ENCODE results near the gene ZWILCH. TPM values are rescaled to one million over a fixed set of nuclear protein-coding genes. Genes with fewer than 3 reads are reported as not detected.
"Not testable (repeated sequence)": the region's sequence is repeated elsewhere in the genome, so short reads cannot be mapped to it uniquely, and the experiment has no call there.

The ZWILCH gene
- total and polyA plus RNA-seq, 5 donors from 2014 or later = 10.3 to 15.7 (median 11.6) TPM

GRCh38 chr15:66588537-66588936 lies 83.4 kb downstream of the ZWILCH start:
- no peak for DNase-seq
- Mint-ChIP-seq H3K36me3 (no peaks in the 10 kb centered on the region), H3K27me3 (peaks cover 18% of the 10 kb centered on the region), H3K4me3 (no peak overlapping the region), H3K9me3 (peaks cover 0 to 2% (median 0%) of the 10 kb centered on the region in 7 donors), H3K4me1 (peaks cover 0 to 4% (median 0%) of the 10 kb centered on the region in 4 donors), H3K27ac (no peak overlapping the region)
- H3K9me3 ChIP-seq (ENCODE audit: control insufficient read depth in 2 of 2, low read length in 2 of 2) = no peaks in the 10 kb centered on the region
- H3K27me3 ChIP-seq (ENCODE audit: control insufficient read depth, insufficient read depth, low read length) = peaks cover 2% of the 10 kb centered on the region
- no peaks in the 10 kb centered on the region for H3K4me1 ChIP-seq (ENCODE audit: control insufficient read depth, insufficient read depth, low read length, poor library complexity, severe bottlenecking)
- H3K36me3 ChIP-seq (ENCODE audit: control insufficient read depth, insufficient read depth, low read length) = no peaks in the 10 kb centered on the region
- ATAC-seq (ENCODE audit: low read depth in 2 of 2) = no peak
- no peak overlapping the region for H3K27ac ChIP-seq (ENCODE audit: insufficient read depth, low read length, poor library complexity, severe bottlenecking)
- H3K4me3 ChIP-seq (ENCODE audit: low read depth, low read length) = no peak overlapping the region

- Mint-ChIP-seq H3K27ac (no peak overlapping the region), H3K4me3 (no peak overlapping the region), H3K36me3 (no peaks in the 10 kb centered on the region), H3K9me3 (peaks cover 0 to 2% (median 0%) of the 10 kb centered on the region in 7 donors), H3K27me3 (peaks cover 18% of the 10 kb centered on the region), H3K4me1 (peaks cover 0 to 4% (median 0%) of the 10 kb centered on the region in 4 donors)
- no peak for DNase-seq
- Histone ChIP-seq H3K36me3 (ENCODE audit: control insufficient read depth, insufficient read depth, low read length) (no peaks in the 10 kb centered on the region), H3K4me1 (ENCODE audit: control insufficient read depth, insufficient read depth, low read length, poor library complexity, severe bottlenecking) (no peaks in the 10 kb centered on the region), H3K27ac (ENCODE audit: insufficient read depth, low read length, poor library complexity, severe bottlenecking) (no peak overlapping the region), H3K9me3 (ENCODE audit: control insufficient read depth in 2 of 2, low read length in 2 of 2) (no peaks in the 10 kb centered on the region), H3K27me3 (ENCODE audit: control insufficient read depth, insufficient read depth, low read length) (peaks cover 2% of the 10 kb centered on the region), H3K4me3 (ENCODE audit: low read depth, low read length) (no peak overlapping the region)
- ATAC-seq (ENCODE audit: low read depth in 2 of 2) = no peak
Measured at GRCh38 chr15:66588971-66589370, 83.8 kb downstream of the ZWILCH start.

GRCh38 chr15:66589429-66589828 lies 84.3 kb downstream of the ZWILCH start:
- not testable (repeated sequence) for H3K36me3 ChIP-seq (ENCODE audit: control insufficient read depth, insufficient read depth, low read length)

GRCh38 chr15:66590435-66590834 lies 85.3 kb downstream of the ZWILCH start:
- Mint-ChIP-seq H3K36me3 (no peaks in the 10 kb centered on the region), H3K4me3 (no peak overlapping the region), H3K9me3 (no peaks in the 10 kb centered on the region), H3K27ac (no peak overlapping the region), H3K27me3 (peaks cover 18% of the 10 kb centered on the region), H3K4me1 (peaks cover 0 to 4% (median 0%) of the 10 kb centered on the region in 4 donors)
- H3K4me1 ChIP-seq (ENCODE audit: control insufficient read depth, insufficient read depth, low read length, poor library complexity, severe bottlenecking) = no peaks in the 10 kb centered on the region
- DNase-seq (no peak), ATAC-seq (ENCODE audit: low read depth in 2 of 2) (no peak)
- no peak overlapping the region for H3K27ac ChIP-seq (ENCODE audit: insufficient read depth, low read length, poor library complexity, severe bottlenecking)
- peaks cover 2% of the 10 kb centered on the region for H3K27me3 ChIP-seq (ENCODE audit: control insufficient read depth, insufficient read depth, low read length)
- no peaks in the 10 kb centered on the region for H3K36me3 ChIP-seq (ENCODE audit: control insufficient read depth, insufficient read depth, low read length)
- H3K4me3 ChIP-seq (ENCODE audit: low read depth, low read length) = no peak overlapping the region
- H3K9me3 ChIP-seq (ENCODE audit: control insufficient read depth in 2 of 2, low read length in 2 of 2) = no peaks in the 10 kb centered on the region

More at GRCh38 chr15:66589429-66589828, 84.3 kb downstream of the ZWILCH start:
- H3K9me3 Mint-ChIP-seq; H3K4me3 ChIP-seq (ENCODE audit: low read depth, low read length); H3K27ac ChIP-seq (ENCODE audit: insufficient read depth, low read length, poor library complexity, severe bottlenecking); H3K36me3 Mint-ChIP-seq; ATAC-seq (ENCODE audit: low read depth in 2 of 2); H3K4me1 ChIP-seq (ENCODE audit: control insufficient read depth, insufficient read depth, low read length, poor library complexity, severe bottlenecking); H3K27ac Mint-ChIP-seq; H3K4me3 Mint-ChIP-seq; H3K4me1 Mint-ChIP-seq; H3K27me3 ChIP-seq (ENCODE audit: control insufficient read depth, insufficient read depth, low read length); H3K9me3 ChIP-seq (ENCODE audit: control insufficient read depth in 2 of 2, low read length in 2 of 2); DNase-seq: not testable (repeated sequence)
- H3K27me3 Mint-ChIP-seq = peaks cover 18% of the 10 kb centered on the region

- no peak overlapping the region for H3K4me3 ChIP-seq (ENCODE audit: low read depth, low read length)
- no peaks in the 10 kb centered on the region for H3K36me3 Mint-ChIP-seq
- no peaks in the 10 kb centered on the region for H3K9me3 ChIP-seq (ENCODE audit: control insufficient read depth in 2 of 2, low read length in 2 of 2)
- no peaks in the 10 kb centered on the region for H3K4me1 ChIP-seq (ENCODE audit: control insufficient read depth, insufficient read depth, low read length, poor library complexity, severe bottlenecking)
- DNase-seq (no peak), ATAC-seq (ENCODE audit: low read depth in 2 of 2) (no peak)
- H3K4me3 Mint-ChIP-seq = no peak overlapping the region
- no peak overlapping the region for H3K27ac Mint-ChIP-seq
- H3K27ac ChIP-seq (ENCODE audit: insufficient read depth, low read length, poor library complexity, severe bottlenecking) = no peak overlapping the region
- peaks cover 0 to 2% (median 0%) of the 10 kb centered on the region in 4 donors for H3K4me1 Mint-ChIP-seq
- peaks cover 18% of the 10 kb centered on the region for H3K27me3 Mint-ChIP-seq
- H3K9me3 Mint-ChIP-seq = no peaks in the 10 kb centered on the region
- no peaks in the 10 kb centered on the region for H3K36me3 ChIP-seq (ENCODE audit: control insufficient read depth, insufficient read depth, low read length)
- H3K27me3 ChIP-seq (ENCODE audit: control insufficient read depth, insufficient read depth, low read length) = peaks cover 2% of the 10 kb centered on the region
Measured at GRCh38 chr15:66591322-66591862, 86.3 kb downstream of the ZWILCH start.

GRCh38 chr15:66592505-66593218 lies 87.5 kb downstream of the ZWILCH start:
- no peak overlapping the region for H3K27ac ChIP-seq (ENCODE audit: insufficient read depth, low read length, poor library complexity, severe bottlenecking)
- peaks cover 18% of the 10 kb centered on the region for H3K27me3 Mint-ChIP-seq
- no peak overlapping the region for H3K4me3 ChIP-seq (ENCODE audit: low read depth, low read length)
- DNase-seq (no peak), ATAC-seq (ENCODE audit: low read depth in 2 of 2) (no peak)
- peaks cover 2% of the 10 kb centered on the region for H3K27me3 ChIP-seq (ENCODE audit: control insufficient read depth, insufficient read depth, low read length)
- H3K36me3 ChIP-seq (ENCODE audit: control insufficient read depth, insufficient read depth, low read length) = no peaks in the 10 kb centered on the region
- no peaks in the 10 kb centered on the region for H3K4me1 Mint-ChIP-seq
- H3K9me3 ChIP-seq (ENCODE audit: control insufficient read depth in 2 of 2, low read length in 2 of 2) = no peaks in the 10 kb centered on the region
- H3K27ac Mint-ChIP-seq = no peak overlapping the region
- H3K4me1 ChIP-seq (ENCODE audit: control insufficient read depth, insufficient read depth, low read length, poor library complexity, severe bottlenecking) = no peaks in the 10 kb centered on the region
- no peaks in the 10 kb centered on the region for H3K36me3 Mint-ChIP-seq
- no peak overlapping the region for H3K4me3 Mint-ChIP-seq
- no peaks in the 10 kb centered on the region for H3K9me3 Mint-ChIP-seq

GRCh38 chr15:66593219-66593780 lies 88.2 kb downstream of the ZWILCH start:
- ATAC-seq (ENCODE audit: low read depth in 2 of 2) (no peak), DNase-seq (no peak)
- Histone ChIP-seq H3K4me3 (ENCODE audit: low read depth, low read length) (no peak overlapping the region), H3K9me3 (ENCODE audit: control insufficient read depth in 2 of 2, low read length in 2 of 2) (no peaks in the 10 kb centered on the region), H3K36me3 (ENCODE audit: control insufficient read depth, insufficient read depth, low read length) (no peaks in the 10 kb centered on the region), H3K4me1 (ENCODE audit: control insufficient read depth, insufficient read depth, low read length, poor library complexity, severe bottlenecking) (no peaks in the 10 kb centered on the region), H3K27me3 (ENCODE audit: control insufficient read depth, insufficient read depth, low read length) (no peaks in the 10 kb centered on the region), H3K27ac (ENCODE audit: insufficient read depth, low read length, poor library complexity, severe bottlenecking) (no peak overlapping the region)
- Mint-ChIP-seq H3K27me3 (peaks cover 12% of the 10 kb centered on the region), H3K9me3 (no peaks in the 10 kb centered on the region), H3K4me3 (no peak overlapping the region), H3K4me1 (peaks cover 0 to 2% (median 0%) of the 10 kb centered on the region in 4 donors), H3K27ac (no peak overlapping the region), H3K36me3 (no peaks in the 10 kb centered on the region)
